MM.1S (cell line): Measurements from ENCODE around the gene CELF2.

Experiments used
- CTCF ChIP-seq: fragments of 300-600 bp; sonication (generic); IDR thresholded peaks from 2 replicates; pipeline ENCODE4 v1.5.1; 2016; ENCODE audit warnings: antibody characterized with exemption, low read length, mixed read lengths
- EZH2 ChIP-seq: fragments of 300-600 bp; sonication (generic); optimal IDR thresholded peaks from 2 replicates; pipeline ENCODE3; 2017; ENCODE audit warnings: low read depth, mild to moderate bottlenecking, antibody characterized with exemption, low read length, mixed read lengths
- EZH2phosphoT487 ChIP-seq: fragments of 300-600 bp; sonication (generic); IDR thresholded peaks from 2 replicates; pipeline ENCODE4 v1.6.1; 2018; ENCODE audit warnings: antibody characterized with exemption, low read length

GRCh38 chr10:11238893-11239292 is 221.2 kb downstream of the CELF2 start:
- no peak for TF ChIP-seq CTCF
- no peak for TF ChIP-seq EZH2
- no peak for TF ChIP-seq EZH2phosphoT487
